Neural progenitor cell (in vitro differentiated cells): Measurements from ENCODE around the gene CDH23. TPM values are rescaled to one million over a fixed set of nuclear protein-coding genes. Genes with fewer than 3 reads are reported as not detected.
A peak's percentile ranks its signal among the peaks of the same experiment; 100 is the strongest.

Source experiments
- DNase-seq: peaks from one replicate; pipeline ENCODE4 v3.0.0-alpha.2; 2016; ENCODE audit warnings: low spot score
- H2AFZ ChIP-seq: fragments of 200-600 bp; sonication (generic); replicated peaks from 2 replicates; pipeline ENCODE4 v1.6.1; 2016; ENCODE audit warnings: antibody characterized with exemption
- H3F3A ChIP-seq: fragments of 200-600 bp; sonication (generic); 2 replicates; pipeline ENCODE4 v1.6.1; 2016; ENCODE audit warnings: antibody characterized with exemption, low read depth
- H3K27ac ChIP-seq: fragments of 200-600 bp; sonication (generic); 2 replicates; pipeline ENCODE4 v1.5.1; 2016; ENCODE audit warnings: mild to moderate bottlenecking
- H3K27me3 ChIP-seq: fragments of 200-600 bp; sonication (generic); 2 replicates; pipeline ENCODE4 v1.6.1; 2016; ENCODE audit warnings: mild to moderate bottlenecking, moderate library complexity
- H3K36me3 ChIP-seq: fragments of 200-600 bp; sonication (generic); 2 replicates; pipeline ENCODE4 v1.5.1; 2016
- H3K4me1 ChIP-seq: fragments of 200-600 bp; sonication (generic); 2 replicates; pipeline ENCODE4 v1.6.1; 2016; ENCODE audit warnings: mixed run types
- H3K4me2 ChIP-seq: fragments of 200-600 bp; sonication (generic); 2 replicates; pipeline ENCODE4 v1.6.1; 2016
- H3K4me3 ChIP-seq: fragments of 200-600 bp; sonication (generic); 2 replicates; pipeline ENCODE4 v1.5.1; 2016
- H3K79me2 ChIP-seq: fragments of 200-600 bp; sonication (generic); 2 replicates; pipeline ENCODE4 v1.6.1; 2016; ENCODE audit warnings: low read depth
- H3K9ac ChIP-seq: fragments of 200-600 bp; sonication (generic); 2 replicates; pipeline ENCODE4 v1.6.1; 2016
- H3K9me3 ChIP-seq: fragments of 200-600 bp; sonication (generic); 2 replicates; pipeline ENCODE4 v1.5.1; 2016; ENCODE audit warnings: low read depth
- H4K20me1 ChIP-seq: fragments of 200-600 bp; sonication (generic); 2 replicates; pipeline ENCODE4 v1.6.1; 2016; ENCODE audit warnings: low read depth
- H3K27ac Mint-ChIP-seq: 3 replicates; pipeline ENCODE4 v1.8.0; 2021; ENCODE audit warnings: mixed read lengths
- H3K27me3 Mint-ChIP-seq: 2 replicates; pipeline ENCODE4 v1.8.0; 2022; ENCODE audit warnings: low read depth, mild to moderate bottlenecking, inconsistent platforms, moderate library complexity, mixed read lengths; ENCODE audit not compliant: insufficient read depth
- H3K36me3 Mint-ChIP-seq: 3 replicates; pipeline ENCODE4 v1.8.0; 2021; ENCODE audit warnings: mixed read lengths
- H3K4me1 Mint-ChIP-seq: 3 replicates; pipeline ENCODE4 v1.8.0; 2021; ENCODE audit warnings: mixed read lengths
- H3K4me3 Mint-ChIP-seq: 3 replicates; pipeline ENCODE4 v1.8.0; 2021; ENCODE audit warnings: mild to moderate bottlenecking, moderate library complexity, mixed read lengths
- H3K9me3 Mint-ChIP-seq: 3 replicates; pipeline ENCODE4 v1.8.0; 2020; ENCODE audit warnings: mixed read lengths
- EZH2 ChIP-seq: fragments of 200-600 bp; sonication (generic); IDR thresholded peaks from 2 replicates; pipeline ENCODE4 v1.6.1; 2017; ENCODE audit warnings: antibody characterized with exemption, mild to moderate bottlenecking, moderate library complexity
- EZH2phosphoT487 ChIP-seq: fragments of 200-600 bp; sonication (generic); IDR thresholded peaks from 2 replicates; pipeline ENCODE4 v1.6.1; 2017; ENCODE audit warnings: antibody characterized with exemption
- total RNA-seq: library from RNA; depleted of rRNA; stranded (reverse); fragments of >200 nt; gene quantifications from 2 replicates; pipeline ENCODE4 v1.2.3, GENCODE V29; 2015; ENCODE audit warnings: low replicate concordance
- TF ChIP-seq, protein P1 (sequence below): fragments of 200-600 bp; sonication (generic); IDR thresholded peaks from 2 replicates; pipeline ENCODE4 v1.5.1; 2017; ENCODE audit warnings: antibody characterized with exemption, mild to moderate bottlenecking

The CDH23 gene
- total RNA-seq, 1 donor from 2014 or later, result 5.9 TPM

DNA sequence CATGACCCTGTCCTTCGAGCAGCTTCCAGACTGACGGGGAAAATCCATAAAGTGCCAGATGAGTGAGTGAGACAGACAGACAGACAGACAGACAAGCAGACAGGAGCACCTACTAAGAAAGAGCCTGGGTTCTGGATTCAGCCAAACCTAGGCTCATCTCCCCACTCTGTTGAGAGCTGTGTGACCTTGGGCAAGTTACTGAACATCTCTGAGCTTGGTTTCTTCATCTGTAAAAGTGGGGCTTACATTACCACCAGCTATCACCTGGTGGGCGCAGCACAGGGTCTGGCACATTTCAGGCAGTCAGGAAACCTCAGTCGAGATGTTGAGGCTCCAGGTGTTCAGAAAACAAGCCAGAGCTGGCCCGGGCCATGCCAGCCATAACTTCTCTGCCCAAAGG is 285.3 kb downstream of the CDH23 start:
- peaks cover 41% of the 10 kb centered on the region for H3K4me1 Mint-ChIP-seq
- peaks cover 13% of the 10 kb centered on the region for H3K27me3 Mint-ChIP-seq
- no peak for DNase-seq
- Histone ChIP-seq H3K27ac (no peak overlapping the region), H3K4me3 (no peak overlapping the region), H2AFZ (no peak overlapping the region), H3F3A (no peaks in the 10 kb centered on the region), H3K36me3 (no peaks in the 10 kb centered on the region), H3K79me2 (no peaks in the 10 kb centered on the region), H3K9me3 (no peaks in the 10 kb centered on the region), H3K9ac (no peak overlapping the region), H3K4me2 (no peak overlapping the region), H3K27me3 (no peaks in the 10 kb centered on the region), H4K20me1 (no peaks in the 10 kb centered on the region), H3K4me1 (peaks cover 19% of the 10 kb centered on the region)
- H3K27ac Mint-ChIP-seq, result no peak overlapping the region
- no peaks in the 10 kb centered on the region for H3K36me3 Mint-ChIP-seq
- H3K4me3 Mint-ChIP-seq, result no peak overlapping the region
- no peaks in the 10 kb centered on the region for H3K9me3 Mint-ChIP-seq
- no peak for TF ChIP-seq EZH2phosphoT487
- no peak for TF ChIP-seq EZH2

DNA sequence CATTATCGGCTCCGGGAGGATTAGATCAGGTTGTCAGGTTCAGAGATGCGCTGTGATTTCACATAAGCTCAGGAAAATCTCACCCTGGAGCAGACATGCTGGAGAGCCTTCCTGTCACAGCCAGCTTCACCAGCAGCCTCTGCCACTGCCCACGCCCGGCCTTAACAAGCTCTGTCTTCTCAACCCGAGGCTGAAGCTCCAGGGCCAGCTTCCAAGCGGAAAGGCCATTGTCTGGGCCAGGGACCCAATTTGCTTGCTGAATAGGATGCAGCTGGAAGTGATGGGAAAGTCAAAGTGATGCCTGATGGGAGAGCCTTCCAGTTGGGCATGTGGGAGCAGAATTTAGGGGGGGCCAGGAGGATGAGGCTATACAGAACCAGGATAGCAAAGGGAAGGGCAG is 286.6 kb downstream of the CDH23 start:
- no peak overlapping the region for H2AFZ ChIP-seq
- no peak overlapping the region for H3K9ac ChIP-seq
- H3K4me1 ChIP-seq, result peaks cover 19% of the 10 kb centered on the region
- H3K27me3 Mint-ChIP-seq, result peaks cover 13% of the 10 kb centered on the region
- H3K9me3 Mint-ChIP-seq, result peaks cover 4% of the 10 kb centered on the region
- H3K27ac ChIP-seq, result no peak overlapping the region
- DNase-seq, result no peak
- H3K4me3 ChIP-seq, result no peak overlapping the region
- H3K27me3 ChIP-seq, result no peaks in the 10 kb centered on the region
- H3K4me1 Mint-ChIP-seq, result peaks cover 36% of the 10 kb centered on the region
- TF ChIP-seq EZH2 (no peak), EZH2phosphoT487 (no peak)
- TF ChIP-seq, protein P1, sequence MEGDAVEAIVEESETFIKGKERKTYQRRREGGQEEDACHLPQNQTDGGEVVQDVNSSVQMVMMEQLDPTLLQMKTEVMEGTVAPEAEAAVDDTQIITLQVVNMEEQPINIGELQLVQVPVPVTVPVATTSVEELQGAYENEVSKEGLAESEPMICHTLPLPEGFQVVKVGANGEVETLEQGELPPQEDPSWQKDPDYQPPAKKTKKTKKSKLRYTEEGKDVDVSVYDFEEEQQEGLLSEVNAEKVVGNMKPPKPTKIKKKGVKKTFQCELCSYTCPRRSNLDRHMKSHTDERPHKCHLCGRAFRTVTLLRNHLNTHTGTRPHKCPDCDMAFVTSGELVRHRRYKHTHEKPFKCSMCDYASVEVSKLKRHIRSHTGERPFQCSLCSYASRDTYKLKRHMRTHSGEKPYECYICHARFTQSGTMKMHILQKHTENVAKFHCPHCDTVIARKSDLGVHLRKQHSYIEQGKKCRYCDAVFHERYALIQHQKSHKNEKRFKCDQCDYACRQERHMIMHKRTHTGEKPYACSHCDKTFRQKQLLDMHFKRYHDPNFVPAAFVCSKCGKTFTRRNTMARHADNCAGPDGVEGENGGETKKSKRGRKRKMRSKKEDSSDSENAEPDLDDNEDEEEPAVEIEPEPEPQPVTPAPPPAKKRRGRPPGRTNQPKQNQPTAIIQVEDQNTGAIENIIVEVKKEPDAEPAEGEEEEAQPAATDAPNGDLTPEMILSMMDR, result no peak
- H3K4me2 ChIP-seq, result no peak overlapping the region
- no peak overlapping the region for H3K4me3 Mint-ChIP-seq
- H3K36me3 Mint-ChIP-seq, result peaks cover 3% of the 10 kb centered on the region
- no peak overlapping the region for H3K27ac Mint-ChIP-seq
- no peaks in the 10 kb centered on the region for H3K36me3 ChIP-seq
- peaks cover 4% of the 10 kb centered on the region for H3F3A ChIP-seq
- no peaks in the 10 kb centered on the region for H3K9me3 ChIP-seq
- no peaks in the 10 kb centered on the region for H4K20me1 ChIP-seq
- H3K79me2 ChIP-seq, result no peaks in the 10 kb centered on the region

DNA sequence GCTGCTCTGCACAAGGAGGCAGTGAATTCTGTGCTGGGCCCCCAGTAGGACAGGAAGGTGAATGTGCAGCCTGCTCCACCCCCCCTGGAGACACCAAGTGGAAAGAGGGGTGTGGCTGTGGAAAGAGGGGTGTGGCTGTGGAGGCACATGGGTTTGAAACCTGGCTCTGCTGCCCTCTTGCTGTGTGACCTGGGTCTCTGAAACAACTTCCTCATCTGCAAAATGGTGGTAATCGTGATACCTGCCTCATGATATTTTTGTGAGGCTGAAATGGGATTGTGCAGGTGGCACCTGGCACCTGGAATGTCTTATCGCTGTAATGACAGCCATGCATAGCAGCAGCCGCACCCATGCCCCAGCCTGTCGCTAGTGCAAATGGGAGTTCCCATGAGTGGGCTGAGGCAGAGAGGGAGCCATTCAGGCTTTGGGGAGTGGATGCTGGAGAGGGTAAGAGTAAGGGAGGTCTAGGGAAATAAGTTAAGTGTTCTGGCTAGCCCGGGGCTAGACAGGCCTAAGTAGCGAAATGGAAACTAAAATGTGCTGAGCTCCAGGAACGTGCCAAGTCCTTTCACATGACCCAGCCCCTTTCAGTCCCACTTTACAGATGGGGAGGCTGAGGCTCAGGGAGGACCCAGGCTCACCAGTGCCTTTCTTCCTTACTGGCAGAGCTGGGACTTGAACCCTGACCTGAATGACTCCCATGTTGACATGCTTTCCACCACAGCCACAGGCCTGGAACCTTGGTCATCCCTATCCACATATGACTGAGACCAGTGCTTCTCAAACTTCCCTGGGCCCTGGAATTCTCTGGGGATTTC is 287.8 kb downstream of the CDH23 start:
- H3K9me3 Mint-ChIP-seq, result peaks cover 4% of the 10 kb centered on the region
- Histone ChIP-seq H3K9ac (no peak overlapping the region), H2AFZ (no peak overlapping the region), H3K27ac (no peak overlapping the region), H3K4me1 (peaks cover 19% of the 10 kb centered on the region), H3K27me3 (no peaks in the 10 kb centered on the region), H4K20me1 (no peaks in the 10 kb centered on the region), H3K9me3 (no peaks in the 10 kb centered on the region), H3F3A (peaks cover 4% of the 10 kb centered on the region), H3K4me2 (no peak overlapping the region), H3K4me3 (no peak overlapping the region), H3K36me3 (no peaks in the 10 kb centered on the region), H3K79me2 (no peaks in the 10 kb centered on the region)
- peaks cover 13% of the 10 kb centered on the region for H3K27me3 Mint-ChIP-seq
- peaks cover 36% of the 10 kb centered on the region for H3K4me1 Mint-ChIP-seq
- no peak for DNase-seq
- TF ChIP-seq, protein P1, result no peak
- TF ChIP-seq EZH2 (no peak), EZH2phosphoT487 (no peak)
- no peak overlapping the region for H3K4me3 Mint-ChIP-seq
- H3K27ac Mint-ChIP-seq, result peak overlapping the region; percentile 76
- H3K36me3 Mint-ChIP-seq, result peaks cover 3% of the 10 kb centered on the region
